Neutrophil (primary cell): ENCODE data around the gene CCDC91.

Source experiments
- H3K27ac ChIP-seq: fragments of 200-600 bp; sonication (generic); 2 replicates; pipeline ENCODE4 v1.5.1; 2016; ENCODE audit warnings: mild to moderate bottlenecking, moderate library complexity
- H3K27me3 ChIP-seq: fragments of 200-600 bp; sonication (generic); 2 replicates; pipeline ENCODE4 v1.6.0; 2016; ENCODE audit warnings: mild to moderate bottlenecking
- H3K36me3 ChIP-seq: fragments of 200-600 bp; sonication (generic); 2 replicates; pipeline ENCODE4 v1.5.1; 2017
- H3K4me1 ChIP-seq, 2 experiments: fragments of 200-600 bp in 1 of 2; sonication (generic) in 1 of 2; 1 replicate in 1 of 2; 2 replicates in 1 of 2; pipeline versions ENCODE4 v1.5.1 to v1.6.1; 2013 to 2016; ENCODE audit warnings: low read depth in 1 of 2, low read length in 1 of 2, mild to moderate bottlenecking in 1 of 2, moderate library complexity in 1 of 2; ENCODE audit not compliant: control insufficient read depth in 1 of 2, insufficient read depth in 1 of 2
- H3K4me3 ChIP-seq, 2 experiments: fragments of 200-600 bp in 1 of 2; sonication (generic) in 1 of 2; 1 replicate in 1 of 2; 2 replicates in 1 of 2; pipeline ENCODE4 v1.5.1; 2013 to 2016; ENCODE audit warnings: low read depth in 1 of 2, low read length in 1 of 2, mild to moderate bottlenecking in 1 of 2, moderate library complexity in 1 of 2
- H3K9me3 ChIP-seq: fragments of 200-600 bp; sonication (generic); 2 replicates; pipeline ENCODE4 v1.5.1; 2016
- TF ChIP-seq, protein P1 (sequence below): fragments of 200-600 bp; sonication (generic); IDR thresholded peaks from 2 replicates; pipeline ENCODE4 v1.5.1; 2016; ENCODE audit warnings: antibody characterized with exemption

The CCDC91 gene

GRCh38 chr12:28242129-28242495 is 51.9 kb downstream of the CCDC91 start:
- H3K27ac ChIP-seq: no peak overlapping the region
- no peaks in the 10 kb centered on the region for H3K27me3 ChIP-seq
- no peaks in the 10 kb centered on the region for H3K4me1 ChIP-seq
- TF ChIP-seq, protein P1, sequence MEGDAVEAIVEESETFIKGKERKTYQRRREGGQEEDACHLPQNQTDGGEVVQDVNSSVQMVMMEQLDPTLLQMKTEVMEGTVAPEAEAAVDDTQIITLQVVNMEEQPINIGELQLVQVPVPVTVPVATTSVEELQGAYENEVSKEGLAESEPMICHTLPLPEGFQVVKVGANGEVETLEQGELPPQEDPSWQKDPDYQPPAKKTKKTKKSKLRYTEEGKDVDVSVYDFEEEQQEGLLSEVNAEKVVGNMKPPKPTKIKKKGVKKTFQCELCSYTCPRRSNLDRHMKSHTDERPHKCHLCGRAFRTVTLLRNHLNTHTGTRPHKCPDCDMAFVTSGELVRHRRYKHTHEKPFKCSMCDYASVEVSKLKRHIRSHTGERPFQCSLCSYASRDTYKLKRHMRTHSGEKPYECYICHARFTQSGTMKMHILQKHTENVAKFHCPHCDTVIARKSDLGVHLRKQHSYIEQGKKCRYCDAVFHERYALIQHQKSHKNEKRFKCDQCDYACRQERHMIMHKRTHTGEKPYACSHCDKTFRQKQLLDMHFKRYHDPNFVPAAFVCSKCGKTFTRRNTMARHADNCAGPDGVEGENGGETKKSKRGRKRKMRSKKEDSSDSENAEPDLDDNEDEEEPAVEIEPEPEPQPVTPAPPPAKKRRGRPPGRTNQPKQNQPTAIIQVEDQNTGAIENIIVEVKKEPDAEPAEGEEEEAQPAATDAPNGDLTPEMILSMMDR: no peak
- H3K36me3 ChIP-seq: no peaks in the 10 kb centered on the region
- H3K9me3 ChIP-seq: no peaks in the 10 kb centered on the region
- no peak overlapping the region for H3K4me3 ChIP-seq

GRCh38 chr12:28242496-28243309 is 52.4 kb downstream of the CCDC91 start:
- H3K27me3 ChIP-seq: no peaks in the 10 kb centered on the region
- H3K4me1 ChIP-seq: no peaks in the 10 kb centered on the region
- TF ChIP-seq, protein P1: no peak
- H3K27ac ChIP-seq: no peak overlapping the region
- no peaks in the 10 kb centered on the region for H3K36me3 ChIP-seq
- no peak overlapping the region for H3K4me3 ChIP-seq
- no peaks in the 10 kb centered on the region for H3K9me3 ChIP-seq

- no peak overlapping the region for H3K27ac ChIP-seq
- TF ChIP-seq, protein P1: no peak
- H3K4me3 ChIP-seq: no peak overlapping the region
- no peaks in the 10 kb centered on the region for H3K27me3 ChIP-seq
- no peaks in the 10 kb centered on the region for H3K4me1 ChIP-seq
- H3K36me3 ChIP-seq: no peaks in the 10 kb centered on the region
- H3K9me3 ChIP-seq: no peaks in the 10 kb centered on the region
Observed at GRCh38 chr12:28243310-28243633, 53.0 kb downstream of the CCDC91 start.

DNA sequence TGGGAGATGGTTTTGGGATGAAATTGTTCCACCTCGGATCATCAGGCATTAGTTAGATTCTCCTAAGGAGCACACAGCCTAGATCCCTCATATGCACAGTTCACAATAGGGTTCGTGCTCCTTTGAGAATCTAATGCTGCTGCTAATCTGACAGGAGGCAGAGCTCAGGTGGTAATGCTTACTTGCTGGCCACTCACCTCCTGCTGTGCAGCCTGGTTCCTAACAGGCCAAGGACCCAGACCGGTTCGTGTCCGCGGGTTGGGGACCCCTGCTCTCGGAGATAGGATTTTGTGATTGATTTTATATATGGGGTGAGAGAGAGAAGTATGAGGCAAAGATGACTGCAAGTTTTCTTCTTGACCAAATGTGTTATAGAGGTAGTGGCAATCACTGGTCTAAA is 57.5 kb downstream of the CCDC91 start:
- Histone ChIP-seq H3K4me1 (no peaks in the 10 kb centered on the region), H3K27me3 (no peaks in the 10 kb centered on the region), H3K27ac (no peak overlapping the region), H3K4me3 (no peak overlapping the region), H3K36me3 (no peaks in the 10 kb centered on the region), H3K9me3 (no peaks in the 10 kb centered on the region)
- TF ChIP-seq, protein P1: no peak

DNA sequence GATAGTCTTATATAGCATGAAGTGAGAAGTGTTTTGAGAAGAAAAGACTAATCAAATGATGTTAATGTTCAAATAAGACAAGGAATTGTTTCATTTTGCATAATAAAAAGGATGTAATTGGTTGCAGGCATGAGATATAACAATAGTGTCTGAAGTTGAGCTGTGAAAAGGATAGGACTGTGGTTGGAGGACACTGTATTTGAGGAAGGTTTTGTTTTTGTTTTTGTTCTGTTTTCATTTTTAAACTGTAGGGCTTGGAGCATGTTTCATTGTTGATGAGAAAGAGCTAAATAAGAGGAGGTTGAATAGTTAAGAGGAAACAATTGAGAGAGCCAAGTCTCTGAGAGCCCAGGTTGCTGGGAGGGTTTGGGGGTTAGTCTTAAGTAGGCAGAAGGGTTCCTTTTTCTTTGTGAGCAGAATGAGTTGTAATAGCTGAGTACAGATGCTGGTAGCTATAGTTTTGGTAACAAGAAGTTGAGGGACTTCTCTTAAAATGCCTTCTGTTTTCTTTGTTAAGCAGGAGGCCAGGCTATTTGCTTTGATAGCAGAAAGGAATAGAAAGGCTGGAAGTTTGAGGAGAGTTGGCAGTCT is 58.4 kb downstream of the CCDC91 start:
- Histone ChIP-seq H3K36me3 (no peaks in the 10 kb centered on the region), H3K4me1 (no peaks in the 10 kb centered on the region), H3K27me3 (no peaks in the 10 kb centered on the region), H3K4me3 (no peak overlapping the region), H3K9me3 (no peaks in the 10 kb centered on the region), H3K27ac (no peak overlapping the region)
- TF ChIP-seq, protein P1: no peak
